B cell (primary cell): Measurements from ENCODE around the gene PPP1R18.

Experiments used
- EZH2 ChIP-seq: IDR thresholded peaks from 2 replicates; pipeline ENCODE4 v1.6.1; 2012; ENCODE audit warnings: borderline replicate concordance, low read depth, mild to moderate bottlenecking, moderate library complexity, low read length; ENCODE audit not compliant: insufficient read depth, poor library complexity, severe bottlenecking
- TF ChIP-seq, protein P1 (sequence below): fragments of 200-600 bp; IDR thresholded peaks from one replicate; pipeline ENCODE4 v1.8.0; 2022; ENCODE audit warnings: antibody characterized with exemption, mild to moderate bottlenecking

DNA sequence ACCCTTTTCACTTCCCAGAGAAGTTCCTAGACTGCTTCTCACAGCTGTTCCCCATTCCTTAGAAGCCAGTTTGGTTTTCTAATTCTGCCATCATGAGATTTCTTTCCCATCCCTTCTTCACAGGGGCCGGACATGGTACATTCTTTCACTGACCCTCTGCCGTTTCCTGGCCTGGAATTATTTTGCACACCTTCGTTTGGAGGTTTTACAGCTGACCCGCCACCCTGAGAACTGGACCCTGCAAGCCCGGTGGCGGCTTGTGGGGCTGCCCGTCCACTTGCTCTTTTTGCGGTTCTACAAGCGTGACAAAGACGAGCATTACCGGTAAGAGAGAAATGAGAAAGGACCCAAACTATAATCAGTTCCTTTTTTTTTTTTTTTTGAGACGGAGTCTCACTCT, 35.3 kb downstream of the PPP1R18 start:
- TF ChIP-seq EZH2: no peak
- TF ChIP-seq, protein P1, sequence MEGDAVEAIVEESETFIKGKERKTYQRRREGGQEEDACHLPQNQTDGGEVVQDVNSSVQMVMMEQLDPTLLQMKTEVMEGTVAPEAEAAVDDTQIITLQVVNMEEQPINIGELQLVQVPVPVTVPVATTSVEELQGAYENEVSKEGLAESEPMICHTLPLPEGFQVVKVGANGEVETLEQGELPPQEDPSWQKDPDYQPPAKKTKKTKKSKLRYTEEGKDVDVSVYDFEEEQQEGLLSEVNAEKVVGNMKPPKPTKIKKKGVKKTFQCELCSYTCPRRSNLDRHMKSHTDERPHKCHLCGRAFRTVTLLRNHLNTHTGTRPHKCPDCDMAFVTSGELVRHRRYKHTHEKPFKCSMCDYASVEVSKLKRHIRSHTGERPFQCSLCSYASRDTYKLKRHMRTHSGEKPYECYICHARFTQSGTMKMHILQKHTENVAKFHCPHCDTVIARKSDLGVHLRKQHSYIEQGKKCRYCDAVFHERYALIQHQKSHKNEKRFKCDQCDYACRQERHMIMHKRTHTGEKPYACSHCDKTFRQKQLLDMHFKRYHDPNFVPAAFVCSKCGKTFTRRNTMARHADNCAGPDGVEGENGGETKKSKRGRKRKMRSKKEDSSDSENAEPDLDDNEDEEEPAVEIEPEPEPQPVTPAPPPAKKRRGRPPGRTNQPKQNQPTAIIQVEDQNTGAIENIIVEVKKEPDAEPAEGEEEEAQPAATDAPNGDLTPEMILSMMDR: no peak
